CD8-positive, alpha-beta memory T cell (primary cell): ENCODE measurements around the gene DEFB124. TPM values are rescaled to one million over a fixed set of nuclear protein-coding genes. Genes with fewer than 3 reads are reported as not detected.
A peak's percentile ranks its signal among the peaks of the same experiment; 100 is the strongest.

Source experiments
- CTCF ChIA-PET: fragments of 350-600 bp; sonication (Branson Sonifier 250); formaldehyde crosslinking; loops from one replicate; lab custom pipeline; 2021; ENCODE audit warnings: antibody characterized with exemption; lab: Charles Lee
- POLR2A ChIA-PET: fragments of 350-600 bp; sonication (Branson Sonifier 250); formaldehyde crosslinking; loops from one replicate; lab custom pipeline; 2021; ENCODE audit warnings: antibody characterized with exemption; lab: Charles Lee
- DNase-seq, 5 donors: peaks; one replicate each; pipeline versions ENCODE4 v3.0.0 to v3.0.0-alpha.2; 2020 to 2022; ENCODE audit warnings: mixed read lengths in 1 of 5
- H3K27ac ChIP-seq: one replicate; pipeline ENCODE4 v1.7.0; 2013; ENCODE audit warnings: low read depth, mild to moderate bottlenecking, low read length, moderate library complexity
- H3K27me3 ChIP-seq: 2 replicates; pipeline ENCODE4 v1.7.0; 2013; ENCODE audit warnings: low read length, mild to moderate bottlenecking; ENCODE audit not compliant: insufficient read depth, poor library complexity, severe bottlenecking
- H3K36me3 ChIP-seq: 2 replicates; pipeline ENCODE4 v1.7.0; 2013; ENCODE audit warnings: mild to moderate bottlenecking, low read length, moderate library complexity; ENCODE audit not compliant: insufficient read depth
- H3K4me1 ChIP-seq: 2 replicates; pipeline ENCODE4 v1.7.0; 2013; ENCODE audit warnings: mild to moderate bottlenecking, low read length, moderate library complexity; ENCODE audit not compliant: insufficient read depth
- H3K4me3 ChIP-seq: 2 replicates; pipeline ENCODE4 v1.7.0; 2013; ENCODE audit warnings: mild to moderate bottlenecking, low read length
- H3K9me3 ChIP-seq: 2 replicates; pipeline ENCODE4 v1.7.0; 2013; ENCODE audit warnings: mild to moderate bottlenecking, low read length
- H3K27ac Mint-ChIP-seq, 8 donors: one replicate each; pipeline ENCODE4 v1.8.0; 2020 to 2021; ENCODE audit warnings: mixed read lengths in 8 of 8, mild to moderate bottlenecking in 6 of 8, inconsistent platforms in 3 of 8, moderate library complexity in 3 of 8
- H3K27me3 Mint-ChIP-seq, 2 donors: one replicate each; pipeline ENCODE4 v1.8.0; 2020 to 2021; ENCODE audit warnings: mixed read lengths in 2 of 2, mild to moderate bottlenecking in 1 of 2, moderate library complexity in 1 of 2
- H3K36me3 Mint-ChIP-seq, 3 donors: one replicate each; pipeline ENCODE4 v1.8.0; 2020 to 2021; ENCODE audit warnings: mixed read lengths in 3 of 3, inconsistent platforms in 1 of 3, mild to moderate bottlenecking in 1 of 3
- H3K4me1 Mint-ChIP-seq, 3 donors: one replicate each; pipeline ENCODE4 v1.8.0; 2020 to 2021; ENCODE audit warnings: mixed read lengths in 3 of 3, inconsistent platforms in 1 of 3, mild to moderate bottlenecking in 1 of 3
- H3K4me3 Mint-ChIP-seq, 7 donors: one replicate each; pipeline ENCODE4 v1.8.0; 2020 to 2021; ENCODE audit warnings: mixed read lengths in 7 of 7, mild to moderate bottlenecking in 6 of 7, moderate library complexity in 4 of 7, inconsistent platforms in 2 of 7
- H3K9me3 Mint-ChIP-seq, 5 donors: one replicate each; pipeline ENCODE4 v1.8.0; 2020 to 2022; ENCODE audit warnings: mixed read lengths in 5 of 5, mild to moderate bottlenecking in 3 of 5, moderate library complexity in 2 of 5, inconsistent platforms in 1 of 5
- polyA plus RNA-seq: library from polyadenylated mRNA; unstranded; fragments of 300-500 nt; fragmentation: Illumina TruSeq; gene quantifications from one replicate; pipeline ENCODE4 v1.2.3, GENCODE V29; 2021
- total RNA-seq, 2 experiments: library from RNA; stranded (reverse); gene quantifications; one replicate each; pipeline ENCODE4 v1.2.3, GENCODE V29; 2021

DEFB124 gene
- total and polyA plus RNA-seq, 3 experiments from 2014 or later = not detected

- Histone ChIP-seq H3K36me3 (no peaks in the 10 kb centered on the region), H3K4me3 (no peak overlapping the region), H3K4me1 (no peaks in the 10 kb centered on the region), H3K27ac (no peak overlapping the region), H3K27me3 (no peaks in the 10 kb centered on the region), H3K9me3 (no peaks in the 10 kb centered on the region)
- Mint-ChIP-seq H3K36me3 (peaks cover 0 to 3% (median 0%) of the 10 kb centered on the region in 3 donors), H3K4me3 (no peak overlapping the region), H3K9me3 (no peaks in the 10 kb centered on the region), H3K27ac (no peak overlapping the region), H3K27me3 (peaks cover 18 to 25% of the 10 kb centered on the region in 2 donors), H3K4me1 (peaks cover 4 to 16% (median 13%) of the 10 kb centered on the region in 3 donors)
- CTCF ChIA-PET = interaction anchor here (1.3 to 4.6 kb wide), 2 partner anchors 35 to 41 kb away, joined by 4 to 42 read pairs; no protein-coding TSS in a partner anchor
- POLR2A ChIA-PET = no interaction called here
- no peak for DNase-seq
Observed at GRCh38 chr20:31500527-31500926, 25.6 kb upstream of the DEFB124 start.

GRCh38 chr20:31497838-31498540, 23.1 kb upstream of the DEFB124 start:
- Histone ChIP-seq H3K4me3 (no peak overlapping the region), H3K36me3 (no peaks in the 10 kb centered on the region), H3K4me1 (no peaks in the 10 kb centered on the region), H3K27me3 (no peaks in the 10 kb centered on the region), H3K9me3 (no peaks in the 10 kb centered on the region), H3K27ac (no peak overlapping the region)
- CTCF ChIA-PET = no interaction called here
- DNase-seq = no peak
- H3K4me1 Mint-ChIP-seq = peaks cover 0 to 4% (median 4%) of the 10 kb centered on the region in 3 donors
- H3K9me3 Mint-ChIP-seq = no peaks in the 10 kb centered on the region
- peaks cover 14 to 33% of the 10 kb centered on the region in 2 donors for H3K27me3 Mint-ChIP-seq
- peaks cover 0 to 5% (median 0%) of the 10 kb centered on the region in 3 donors for H3K36me3 Mint-ChIP-seq
- H3K4me3 Mint-ChIP-seq = no peak overlapping the region
- H3K27ac Mint-ChIP-seq = no peak overlapping the region
- POLR2A ChIA-PET = no interaction called here

GRCh38 chr20:31496761-31497295, 21.9 kb upstream of the DEFB124 start:
- ChIA-PET POLR2A (no interaction called here), CTCF (no interaction called here)
- H3K36me3 Mint-ChIP-seq = peaks cover 0 to 5% (median 0%) of the 10 kb centered on the region in 3 donors
- no peaks in the 10 kb centered on the region for H3K27me3 ChIP-seq
- H3K9me3 ChIP-seq = no peaks in the 10 kb centered on the region
- H3K4me3 ChIP-seq = no peak overlapping the region
- no peaks in the 10 kb centered on the region for H3K4me1 ChIP-seq
- no peaks in the 10 kb centered on the region for H3K9me3 Mint-ChIP-seq
- no peak for DNase-seq
- H3K4me1 Mint-ChIP-seq = no peaks in the 10 kb centered on the region
- no peaks in the 10 kb centered on the region for H3K36me3 ChIP-seq
- H3K4me3 Mint-ChIP-seq = no peak overlapping the region
- peaks cover 12 to 33% of the 10 kb centered on the region in 2 donors for H3K27me3 Mint-ChIP-seq
- H3K27ac ChIP-seq = no peak overlapping the region
- peak overlapping the region in 2 of 8 donors; percentile 55 to 59 for H3K27ac Mint-ChIP-seq

GRCh38 chr20:31494131-31494530, 19.2 kb upstream of the DEFB124 start:
- Mint-ChIP-seq H3K4me3 (no peak overlapping the region), H3K4me1 (no peaks in the 10 kb centered on the region), H3K27me3 (peaks cover 19 to 36% of the 10 kb centered on the region in 2 donors), H3K9me3 (no peaks in the 10 kb centered on the region), H3K27ac (no peak overlapping the region), H3K36me3 (peaks cover 0 to 5% (median 0%) of the 10 kb centered on the region in 3 donors)
- Histone ChIP-seq H3K4me1 (no peaks in the 10 kb centered on the region), H3K9me3 (no peaks in the 10 kb centered on the region), H3K4me3 (no peak overlapping the region), H3K27ac (no peak overlapping the region), H3K36me3 (no peaks in the 10 kb centered on the region), H3K27me3 (no peaks in the 10 kb centered on the region)
- ChIA-PET POLR2A (no interaction called here), CTCF (interaction anchor here (1.0 kb wide), 1 partner anchor 9 kb away, joined by 4 read pairs; no protein-coding TSS in a partner anchor)
- DNase-seq = no peak

GRCh38 chr20:31490752-31491151, 15.8 kb upstream of the DEFB124 start:
- peak overlapping the region in 1 of 8 donors; percentile 12 for H3K27ac Mint-ChIP-seq
- POLR2A ChIA-PET = no interaction called here
- peaks cover 13 to 35% of the 10 kb centered on the region in 2 donors for H3K27me3 Mint-ChIP-seq

GRCh38 chr20:31489152-31489551, 14.2 kb upstream of the DEFB124 start:
- ChIA-PET CTCF (no interaction called here), POLR2A (no interaction called here)
- no peaks in the 10 kb centered on the region for H3K9me3 Mint-ChIP-seq
- peaks cover 0 to 5% (median 0%) of the 10 kb centered on the region in 3 donors for H3K4me1 Mint-ChIP-seq
- no peak overlapping the region for H3K27ac Mint-ChIP-seq
- DNase-seq = no peak
- H3K36me3 ChIP-seq = no peaks in the 10 kb centered on the region
- no peaks in the 10 kb centered on the region for H3K4me1 ChIP-seq
- H3K36me3 Mint-ChIP-seq = peaks cover 0 to 2% (median 0%) of the 10 kb centered on the region in 3 donors
- no peak overlapping the region for H3K27ac ChIP-seq
- H3K4me3 ChIP-seq = no peak overlapping the region
- H3K27me3 ChIP-seq = peaks cover 5% of the 10 kb centered on the region
- no peak overlapping the region for H3K4me3 Mint-ChIP-seq
- H3K9me3 ChIP-seq = no peaks in the 10 kb centered on the region
- peaks cover 20 to 34% of the 10 kb centered on the region in 2 donors for H3K27me3 Mint-ChIP-seq

More at GRCh38 chr20:31490752-31491151, 15.8 kb upstream of the DEFB124 start:
- Mint-ChIP-seq H3K4me3 (no peak overlapping the region), H3K36me3 (peaks cover 0 to 2% (median 0%) of the 10 kb centered on the region in 3 donors), H3K9me3 (no peaks in the 10 kb centered on the region), H3K4me1 (no peaks in the 10 kb centered on the region)
- DNase-seq = no peak
- H3K36me3 ChIP-seq = no peaks in the 10 kb centered on the region
- H3K9me3 ChIP-seq = no peaks in the 10 kb centered on the region
- no peak overlapping the region for H3K4me3 ChIP-seq
- CTCF ChIA-PET = no interaction called here
- H3K27ac ChIP-seq = no peak overlapping the region
- no peaks in the 10 kb centered on the region for H3K4me1 ChIP-seq
- H3K27me3 ChIP-seq = no peaks in the 10 kb centered on the region

- no peak overlapping the region for H3K27ac ChIP-seq
- peaks cover 0 to 5% (median 0%) of the 10 kb centered on the region in 3 donors for H3K4me1 Mint-ChIP-seq
- no peaks in the 10 kb centered on the region for H3K9me3 Mint-ChIP-seq
- H3K9me3 ChIP-seq = no peaks in the 10 kb centered on the region
- peaks cover 20 to 40% of the 10 kb centered on the region in 2 donors for H3K27me3 Mint-ChIP-seq
- ChIA-PET CTCF (no interaction called here), POLR2A (no interaction called here)
- H3K36me3 ChIP-seq = no peaks in the 10 kb centered on the region
- no peaks in the 10 kb centered on the region for H3K4me1 ChIP-seq
- H3K4me3 Mint-ChIP-seq = no peak overlapping the region
- peaks cover 5% of the 10 kb centered on the region for H3K27me3 ChIP-seq
- no peaks in the 10 kb centered on the region for H3K36me3 Mint-ChIP-seq
- no peak for DNase-seq
- no peak overlapping the region for H3K4me3 ChIP-seq
- H3K27ac Mint-ChIP-seq = no peak overlapping the region
Observed at GRCh38 chr20:31488115-31488514, 13.2 kb upstream of the DEFB124 start.
